NCI-H1417 (cell line): ENCODE measurements around the gene FBLN2.

ENCODE experiments used
- DNase-seq, 3 experiments: peaks; one replicate each; lab custom pipeline; 2025; lab: John Stamatoyannopoulos, UW

Gene FBLN2

GRCh38 chr3:13600950-13601691 lies 52.2 kb downstream of the FBLN2 start:
- no peak for DNase-seq

GRCh38 chr3:13601692-13602080 lies 52.8 kb downstream of the FBLN2 start:
- DNase-seq, result no peak

GRCh38 chr3:13605555-13605954 lies 56.6 kb downstream of the FBLN2 start:
- DNase-seq, result no peak

GRCh38 chr3:13607821-13608597 lies 59.1 kb downstream of the FBLN2 start:
- DNase-seq, result no peak

- DNase-seq, result no peak
Measured at GRCh38 chr3:13608969-13609725, 60.2 kb downstream of the FBLN2 start.

- DNase-seq, result no peak
Measured at GRCh38 chr3:13610006-13610570, 61.2 kb downstream of the FBLN2 start.

- no peak for DNase-seq
Measured at GRCh38 chr3:13611221-13611620, 62.3 kb downstream of the FBLN2 start.

GRCh38 chr3:13612829-13613228 lies 63.9 kb downstream of the FBLN2 start:
- DNase-seq, result no peak

GRCh38 chr3:13613343-13614190 lies 64.6 kb downstream of the FBLN2 start:
- no peak for DNase-seq

GRCh38 chr3:13614607-13615006 lies 65.7 kb downstream of the FBLN2 start:
- no peak for DNase-seq

GRCh38 chr3:13615019-13615528 lies 66.1 kb downstream of the FBLN2 start:
- no peak for DNase-seq

- no peak for DNase-seq
Measured at GRCh38 chr3:13616359-13616758, 67.4 kb downstream of the FBLN2 start.

GRCh38 chr3:13617097-13617738 lies 68.3 kb downstream of the FBLN2 start:
- DNase-seq, result no peak

- no peak for DNase-seq
Measured at GRCh38 chr3:13617981-13618380, 69.1 kb downstream of the FBLN2 start.

GRCh38 chr3:13618836-13619235 lies 69.9 kb downstream of the FBLN2 start:
- DNase-seq, result no peak

- DNase-seq, result no peak
Measured at GRCh38 chr3:13619661-13620230, 70.8 kb downstream of the FBLN2 start.

GRCh38 chr3:13620281-13620680 lies 71.4 kb downstream of the FBLN2 start:
- no peak for DNase-seq

GRCh38 chr3:13620776-13621365 lies 71.9 kb downstream of the FBLN2 start:
- no peak for DNase-seq

GRCh38 chr3:13621381-13622221 lies 72.7 kb downstream of the FBLN2 start:
- no peak for DNase-seq
